ENCODE results near the gene HRAS. TPM values are rescaled to one million over a fixed set of nuclear protein-coding genes. Genes with fewer than 3 reads are reported as not detected.

HRAS gene
- total and polyA plus RNA-seq, 2 of the 13 experiments (the other 11 are each of a cell fraction or from before 2014, with no cell fraction given): 32.9 to 50.0 TPM

DNA sequence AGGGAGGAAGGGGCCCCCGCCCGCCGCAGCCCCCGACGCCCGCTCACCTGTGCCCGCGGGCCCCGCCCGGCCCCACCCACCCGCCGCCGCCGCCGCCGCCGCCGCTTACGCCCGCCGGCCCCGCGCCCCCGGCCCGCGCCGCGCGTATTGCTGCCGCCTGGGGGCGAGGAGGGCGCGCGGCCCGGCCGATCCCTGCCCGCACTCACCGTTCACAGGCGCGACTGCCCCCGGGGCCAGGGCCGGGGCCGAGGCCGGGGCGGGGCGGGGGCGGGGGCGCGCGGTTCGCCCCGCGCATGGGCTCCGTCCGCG, 212 bp downstream of the HRAS start:
- Histone ChIP-seq H3K27ac (ENCODE audit: extremely low read length, insufficient read depth, low read length) (no peak overlapping the region), H3K4me3 (replicated peaks in 1 of 3; ENCODE audit: insufficient read depth in 1 of 3, low read depth in 2 of 3, low read length in 3 of 3) (peak overlapping the region in 2 of 3 experiments; percentile 93 to 95; a peak in 4 of 6 replicates), H2AFZ (ENCODE audit: low read length) (no peak overlapping the region), H3K79me2 (ENCODE audit: insufficient read depth, low read length) (peaks cover 4% of the 10 kb centered on the region), H3K27me3 (ENCODE audit: control insufficient read depth in 1 of 2, insufficient read depth in 2 of 2, low read length in 2 of 2) (peaks cover 3 to 6% of the 10 kb centered on the region in 2 experiments; a peak in 3 of 5 replicates), H3K4me1 (ENCODE audit: insufficient read depth, low read length) (peaks cover 41% of the 10 kb centered on the region), H4K20me1 (ENCODE audit: insufficient read depth, low read length) (no peaks in the 10 kb centered on the region; the same call in 1 of the 2 replicates), H3K9me3 (ENCODE audit: low read length) (no peaks in the 10 kb centered on the region), H3K4me2 (ENCODE audit: low read depth, low read length) (peak overlapping the region; percentile 78; the same call in 1 of the 2 replicates), H3K36me3 (replicated peaks in 1 of 2; ENCODE audit: control insufficient read depth in 1 of 2, insufficient read depth in 2 of 2, low read length in 2 of 2) (peaks cover 10 to 19% of the 10 kb centered on the region in 2 experiments; a peak in 4 of 5 replicates), H3K9ac (ENCODE audit: insufficient read depth, low read depth, low read length) (peak overlapping the region; percentile 82)
- DNase-seq (ENCODE audit: low spot score) (no peak), ATAC-seq (no peak), FAIRE-seq (no peak)
- no peak for TF ChIP-seq ZNF607 (CRISPR knock-in tag; IDR thresholded peaks at IDR 0.05; ENCODE audit: borderline replicate concordance)
- peak; percentile 6; the same call in 1 of the 2 replicates for TF ChIP-seq ZNF543 (CRISPR knock-in tag; IDR thresholded peaks at IDR 0.05)
- intact Hi-C loops (cut with micrococcal nuclease; ENCODE audit: unreplicated experiment): no loop called here
- 0% methylated on average over 5 of the region's 56 CpGs for WGBS (ENCODE audit: low lambda C conversion rate)
- in situ Hi-C loops (cut with HindIII; ENCODE audit: extremely low pct_ligation_motif_present, low pct_unique_long_range_greater_than_20kb): no loop called here
- CTCF ChIA-PET (ENCODE audit: low intra/inter-chr PET ratio, low total read pairs): no interaction called here
- POLR2A ChIA-PET: interaction anchor here (1.0 to 1.5 kb wide), 13 partner anchors 9 to 284 kb away, joined by 3 to 7 read pairs (median 4); partner anchors contain the start of genes PHRF1, PNPLA2 and RNH1
- no TSS peak for BruUV-seq (replicated peaks)

DNA sequence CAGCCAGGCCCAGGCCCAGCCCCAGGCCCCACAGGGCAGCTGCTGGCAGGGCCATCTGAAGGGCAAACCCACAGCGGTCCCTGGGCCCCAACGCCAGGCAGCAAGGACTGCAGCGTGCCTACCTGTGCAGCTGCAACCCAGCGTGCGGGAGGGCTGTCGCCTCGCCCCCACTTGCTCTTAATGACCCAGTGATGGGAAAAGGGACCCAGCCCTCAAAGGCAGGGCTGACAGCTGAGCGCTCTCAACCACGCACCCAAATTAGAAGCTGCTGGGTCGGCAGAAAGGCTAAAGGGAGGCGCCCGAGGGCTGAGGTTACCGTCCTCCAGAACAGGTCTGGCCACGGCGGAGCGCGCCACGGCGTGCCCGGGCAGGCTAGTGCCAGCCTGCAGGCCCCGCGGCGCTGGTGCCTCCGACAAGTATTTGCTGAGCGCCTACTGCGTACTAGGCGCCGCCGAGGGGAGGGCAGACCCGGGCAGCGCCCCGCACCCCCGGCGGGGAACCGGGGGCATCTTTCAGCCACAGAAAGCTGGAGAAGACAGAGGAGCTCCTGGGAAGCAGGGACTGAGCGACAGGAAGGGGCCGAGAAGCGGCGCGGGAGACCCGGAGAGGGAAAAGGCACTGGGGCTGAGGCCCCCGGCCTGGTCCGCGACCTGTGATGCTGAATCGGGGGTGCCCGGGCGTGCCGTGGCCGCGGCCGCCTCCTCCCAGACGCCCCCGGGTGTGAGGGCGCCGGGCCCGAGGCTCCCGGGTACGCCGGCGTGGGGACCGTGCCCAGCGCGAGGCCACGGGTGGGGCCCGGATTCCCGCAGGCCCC, 773 bp downstream of the HRAS start:
- ChIA-PET POLR2A (interaction anchor here (1.4 kb wide), 1 partner anchor 25 kb away, joined by 4 read pairs; no protein-coding TSS in a partner anchor), CTCF (ENCODE audit: low intra/inter-chr PET ratio, low total read pairs) (no interaction called here)
- FAIRE-seq (no peak), ATAC-seq (no peak), DNase-seq (ENCODE audit: low spot score) (no peak)
- Histone ChIP-seq H3K27ac (ENCODE audit: extremely low read length, insufficient read depth, low read length) (peak overlapping the region; percentile 49), H4K20me1 (ENCODE audit: insufficient read depth, low read length) (no peaks in the 10 kb centered on the region; the same call in 1 of the 2 replicates), H3K9me3 (ENCODE audit: low read length) (no peaks in the 10 kb centered on the region), H3K36me3 (replicated peaks in 1 of 2; ENCODE audit: control insufficient read depth in 1 of 2, insufficient read depth in 2 of 2, low read length in 2 of 2) (peaks cover 10 to 19% of the 10 kb centered on the region in 2 experiments; a peak in 4 of 5 replicates), H3K4me3 (replicated peaks in 1 of 3; ENCODE audit: insufficient read depth in 1 of 3, low read depth in 2 of 3, low read length in 3 of 3) (peak overlapping the region; percentile 93 to 95 (median 95)), H2AFZ (ENCODE audit: low read length) (no peak overlapping the region), H3K4me2 (ENCODE audit: low read depth, low read length) (peak overlapping the region; percentile 78), H3K79me2 (ENCODE audit: insufficient read depth, low read length) (peaks cover 4% of the 10 kb centered on the region), H3K27me3 (ENCODE audit: control insufficient read depth in 1 of 2, insufficient read depth in 2 of 2, low read length in 2 of 2) (0 out of 5 replicates have a peak, but pooled peaks cover 0 to under 1% of the 10 kb centered on the region in 2 experiments), H3K9ac (ENCODE audit: insufficient read depth, low read depth, low read length) (peak overlapping the region; percentile 82), H3K4me1 (ENCODE audit: insufficient read depth, low read length) (peaks cover 35% of the 10 kb centered on the region)
- no TSS peak for BruUV-seq (replicated peaks)
- intact Hi-C loops (cut with micrococcal nuclease; ENCODE audit: unreplicated experiment): no loop called here
- WGBS (ENCODE audit: low lambda C conversion rate): 80% methylated on average over 2 of the region's 66 CpGs
- in situ Hi-C loops (cut with HindIII; ENCODE audit: extremely low pct_ligation_motif_present, low pct_unique_long_range_greater_than_20kb): no loop called here
- TF ChIP-seq KAT7 (CRISPR knock-in tag; IDR thresholded peaks at IDR 0.05; ENCODE audit: borderline replicate concordance) (0 out of 2 replicates have a peak, but pooled peaks have one; percentile 41), FOXJ3 (CRISPR knock-in tag; IDR thresholded peaks at IDR 0.05; ENCODE audit: borderline replicate concordance) (no peak), MAFG (CRISPR knock-in tag; IDR thresholded peaks at IDR 0.05) (peak; percentile 40; the same call in 1 of the 2 replicates), ZNF207 (IDR thresholded peaks at IDR 0.05; ENCODE audit: borderline replicate concordance) (no peak), ZNF205 (CRISPR knock-in tag; IDR thresholded peaks at IDR 0.05) (peak; percentile 99), CENPT (CRISPR knock-in tag; IDR thresholded peaks at IDR 0.05; ENCODE audit: low read depth) (no peak), ZNF326 (CRISPR knock-in tag; IDR thresholded peaks at IDR 0.05; ENCODE audit: borderline replicate concordance) (no peak)
- TF ChIP-seq, protein P1, sequence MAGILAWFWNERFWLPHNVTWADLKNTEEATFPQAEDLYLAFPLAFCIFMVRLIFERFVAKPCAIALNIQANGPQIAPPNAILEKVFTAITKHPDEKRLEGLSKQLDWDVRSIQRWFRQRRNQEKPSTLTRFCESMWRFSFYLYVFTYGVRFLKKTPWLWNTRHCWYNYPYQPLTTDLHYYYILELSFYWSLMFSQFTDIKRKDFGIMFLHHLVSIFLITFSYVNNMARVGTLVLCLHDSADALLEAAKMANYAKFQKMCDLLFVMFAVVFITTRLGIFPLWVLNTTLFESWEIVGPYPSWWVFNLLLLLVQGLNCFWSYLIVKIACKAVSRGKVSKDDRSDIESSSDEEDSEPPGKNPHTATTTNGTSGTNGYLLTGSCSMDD (CRISPR knock-in tag; IDR thresholded peaks at IDR 0.05): no peak
- TF ChIP-seq, protein P2, sequence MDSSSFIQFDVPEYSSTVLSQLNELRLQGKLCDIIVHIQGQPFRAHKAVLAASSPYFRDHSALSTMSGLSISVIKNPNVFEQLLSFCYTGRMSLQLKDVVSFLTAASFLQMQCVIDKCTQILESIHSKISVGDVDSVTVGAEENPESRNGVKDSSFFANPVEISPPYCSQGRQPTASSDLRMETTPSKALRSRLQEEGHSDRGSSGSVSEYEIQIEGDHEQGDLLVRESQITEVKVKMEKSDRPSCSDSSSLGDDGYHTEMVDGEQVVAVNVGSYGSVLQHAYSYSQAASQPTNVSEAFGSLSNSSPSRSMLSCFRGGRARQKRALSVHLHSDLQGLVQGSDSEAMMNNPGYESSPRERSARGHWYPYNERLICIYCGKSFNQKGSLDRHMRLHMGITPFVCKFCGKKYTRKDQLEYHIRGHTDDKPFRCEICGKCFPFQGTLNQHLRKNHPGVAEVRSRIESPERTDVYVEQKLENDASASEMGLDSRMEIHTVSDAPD (CRISPR knock-in tag; IDR thresholded peaks at IDR 0.05): no peak
- TF ChIP-seq, protein P3, sequence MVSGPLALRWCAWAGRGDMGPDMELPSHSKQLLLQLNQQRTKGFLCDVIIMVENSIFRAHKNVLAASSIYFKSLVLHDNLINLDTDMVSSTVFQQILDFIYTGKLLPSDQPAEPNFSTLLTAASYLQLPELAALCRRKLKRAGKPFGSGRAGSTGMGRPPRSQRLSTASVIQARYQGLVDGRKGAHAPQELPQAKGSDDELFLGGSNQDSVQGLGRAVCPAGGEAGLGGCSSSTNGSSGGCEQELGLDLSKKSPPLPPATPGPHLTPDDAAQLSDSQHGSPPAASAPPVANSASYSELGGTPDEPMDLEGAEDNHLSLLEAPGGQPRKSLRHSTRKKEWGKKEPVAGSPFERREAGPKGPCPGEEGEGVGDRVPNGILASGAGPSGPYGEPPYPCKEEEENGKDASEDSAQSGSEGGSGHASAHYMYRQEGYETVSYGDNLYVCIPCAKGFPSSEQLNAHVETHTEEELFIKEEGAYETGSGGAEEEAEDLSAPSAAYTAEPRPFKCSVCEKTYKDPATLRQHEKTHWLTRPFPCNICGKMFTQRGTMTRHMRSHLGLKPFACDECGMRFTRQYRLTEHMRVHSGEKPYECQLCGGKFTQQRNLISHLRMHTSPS (CRISPR knock-in tag; IDR thresholded peaks at IDR 0.05; ENCODE audit: low read depth): peak; percentile 69
